B cell (primary cell): Measurements from ENCODE around the gene NEMP1. TPM values are rescaled to one million over a fixed set of nuclear protein-coding genes. Genes with fewer than 3 reads are reported as not detected.

Source experiments
- ATAC-seq: fragments of 200-7000 bp; cut with Tn5 transposase; one replicate; pipeline ENCODE4 v1.10.0; 2021; ENCODE audit warnings: low read depth, mild to moderate bottlenecking, moderate number of reproducible peaks, moderate library complexity
- CTCF ChIA-PET: fragments of 350-600 bp; sonication (Branson Sonifier 250); formaldehyde crosslinking; loops from one replicate; lab custom pipeline; 2021; ENCODE audit warnings: antibody characterized with exemption, inconsistent platforms; lab: Charles Lee
- POLR2A ChIA-PET: fragments of 350-600 bp; sonication (Branson Sonifier 250); formaldehyde crosslinking; loops from one replicate; lab custom pipeline; 2021; ENCODE audit warnings: antibody characterized with exemption; lab: Charles Lee
- DNase-seq: peaks from one replicate; pipeline ENCODE4 v3.0.0; 2013
- H2AFZ ChIP-seq: 2 replicates; pipeline ENCODE4 v1.6.1; 2012; ENCODE audit warnings: mild to moderate bottlenecking, low read depth, low read length; ENCODE audit not compliant: insufficient read depth, poor library complexity, severe bottlenecking
- H3K27ac ChIP-seq, 2 donors: 1 replicate in 1 of 2; 2 replicates in 1 of 2; pipeline ENCODE4 v1.5.1; 2012 to 2013; ENCODE audit warnings: low read length in 2 of 2, mild to moderate bottlenecking in 2 of 2, moderate library complexity in 1 of 2
- H3K27me3 ChIP-seq, 4 experiments: fragments of 200-600 bp in 1 of 4; sonication (generic) in 1 of 4; replicated peaks in 1 of 4; 1 replicate in 2 of 4; 2 replicates in 2 of 4; pipeline versions ENCODE4 v1.6.1 to v1.7.0; 2013 to 2016; ENCODE audit warnings: low read length in 3 of 4, mild to moderate bottlenecking in 2 of 4, mixed read lengths in 1 of 4, moderate library complexity in 1 of 4; ENCODE audit not compliant: insufficient read depth in 4 of 4, control insufficient read depth in 3 of 4; ENCODE audit errors: control extremely low read depth in 1 of 4
- H3K36me3 ChIP-seq, 2 experiments: replicated peaks in 1 of 2; 1 replicate in 1 of 2; 2 replicates in 1 of 2; pipeline versions ENCODE4 v1.6.1 to v1.7.1; 2013; ENCODE audit warnings: low read length in 1 of 2; ENCODE audit not compliant: insufficient read depth in 2 of 2, control insufficient read depth in 1 of 2; ENCODE audit errors: control extremely low read depth in 1 of 2, extremely low read depth in 1 of 2
- H3K4me1 ChIP-seq, 2 donors: fragments of 200-600 bp in 1 of 2; sonication (generic) in 1 of 2; 1 replicate in 1 of 2; 2 replicates in 1 of 2; pipeline versions ENCODE4 v1.5.1 to v1.6.1; 2013 to 2017; ENCODE audit warnings: low read length in 2 of 2; ENCODE audit not compliant: control insufficient read depth in 2 of 2, insufficient read depth in 2 of 2
- H3K4me2 ChIP-seq: replicated peaks from 2 replicates; pipeline ENCODE3; 2012; ENCODE audit warnings: mild to moderate bottlenecking, low read depth, low read length; ENCODE audit not compliant: poor library complexity, severe bottlenecking
- H3K4me3 ChIP-seq, 5 experiments: fragments of 200-600 bp in 1 of 5; sonication (generic) in 1 of 5; 1 replicate in 3 of 5; 2 replicates in 2 of 5; pipeline versions ENCODE4 v1.5.1 to v1.7.0; 2011 to 2016; ENCODE audit warnings: low read length in 4 of 5, mild to moderate bottlenecking in 4 of 5, low read depth in 2 of 5, control low read depth in 1 of 5, moderate library complexity in 1 of 5; ENCODE audit not compliant: insufficient read depth in 1 of 5; ENCODE audit errors: control extremely low read depth in 1 of 5, extremely low read depth in 1 of 5
- H3K79me2 ChIP-seq: fragments of 200-600 bp; sonication (generic); one replicate; pipeline ENCODE4 v1.6.0; 2016; ENCODE audit warnings: low read length; ENCODE audit not compliant: control insufficient read depth, insufficient read depth
- H3K9ac ChIP-seq: fragments of 200-600 bp; sonication (generic); 2 replicates; pipeline ENCODE4 v1.6.1; 2017; ENCODE audit warnings: mild to moderate bottlenecking, low read length, moderate library complexity
- H3K9me3 ChIP-seq, 3 donors: one replicate each; pipeline versions ENCODE4 v1.6.1 to v1.7.1; 2013; ENCODE audit warnings: low read length in 2 of 3; ENCODE audit not compliant: control insufficient read depth in 2 of 3, insufficient read depth in 1 of 3; ENCODE audit errors: control extremely low read depth in 1 of 3
- H4K20me1 ChIP-seq: 2 replicates; pipeline ENCODE4 v1.6.0; 2012; ENCODE audit warnings: mild to moderate bottlenecking, low read length; ENCODE audit not compliant: insufficient read depth, control insufficient read depth, poor library complexity, severe bottlenecking
- H3K27ac Mint-ChIP-seq: one replicate; pipeline ENCODE4 v1.8.0; 2021; ENCODE audit warnings: mixed read lengths
- H3K27me3 Mint-ChIP-seq: one replicate; pipeline ENCODE4 v1.8.0; 2021; ENCODE audit warnings: mixed read lengths
- H3K4me1 Mint-ChIP-seq: one replicate; pipeline ENCODE4 v1.8.0; 2021; ENCODE audit warnings: mixed read lengths
- H3K4me3 Mint-ChIP-seq: one replicate; pipeline ENCODE4 v1.8.0; 2021; ENCODE audit warnings: mixed read lengths
- H3K9me3 Mint-ChIP-seq: one replicate; pipeline ENCODE4 v1.8.0; 2022; ENCODE audit warnings: mixed read lengths; ENCODE audit not compliant: insufficient read depth
- EZH2 ChIP-seq: IDR thresholded peaks from 2 replicates; pipeline ENCODE4 v1.6.1; 2012; ENCODE audit warnings: borderline replicate concordance, low read depth, mild to moderate bottlenecking, moderate library complexity, low read length; ENCODE audit not compliant: insufficient read depth, poor library complexity, severe bottlenecking
- WGBS: methylation state at CpG from one replicate; pipeline ENCODE4 v1.1.5; 2013; ENCODE audit warnings: missing lambda C conversion rate; ENCODE audit not compliant: insufficient coverage; 5-methylcytosine and 5-hydroxymethylcytosine counted together
- intact Hi-C: fragments of 100-400 bp; cut with micrococcal nuclease; formaldehyde crosslinking; loops from one replicate; pipeline ENCODE4 v1.10.0; 2022
- polyA plus RNA-seq: library from polyadenylated mRNA; depleted of rRNA; stranded (reverse); fragments of >200 nt; gene quantifications from 2 replicates; pipeline ENCODE4 v1.2.3, GENCODE V29; 2012
- total RNA-seq, 2 donors: library from RNA; stranded (reverse); fragments of 120-200 nt in 1 of 2; gene quantifications; 1 replicate in 1 of 2; 2 replicates in 1 of 2; pipeline versions ENCODE4 v1.2.3 to v1.2.4, GENCODE V29; 2013 to 2022
- TF ChIP-seq, protein P1 (sequence below): fragments of 200-600 bp; IDR thresholded peaks from one replicate; pipeline ENCODE4 v1.8.0; 2022; ENCODE audit warnings: antibody characterized with exemption, mild to moderate bottlenecking

NEMP1 gene
- total and polyA plus RNA-seq, 2 donors (not counting 1 experiment from before 2014, with no cell fraction given) = 13.6 to 35.0 TPM

DNA sequence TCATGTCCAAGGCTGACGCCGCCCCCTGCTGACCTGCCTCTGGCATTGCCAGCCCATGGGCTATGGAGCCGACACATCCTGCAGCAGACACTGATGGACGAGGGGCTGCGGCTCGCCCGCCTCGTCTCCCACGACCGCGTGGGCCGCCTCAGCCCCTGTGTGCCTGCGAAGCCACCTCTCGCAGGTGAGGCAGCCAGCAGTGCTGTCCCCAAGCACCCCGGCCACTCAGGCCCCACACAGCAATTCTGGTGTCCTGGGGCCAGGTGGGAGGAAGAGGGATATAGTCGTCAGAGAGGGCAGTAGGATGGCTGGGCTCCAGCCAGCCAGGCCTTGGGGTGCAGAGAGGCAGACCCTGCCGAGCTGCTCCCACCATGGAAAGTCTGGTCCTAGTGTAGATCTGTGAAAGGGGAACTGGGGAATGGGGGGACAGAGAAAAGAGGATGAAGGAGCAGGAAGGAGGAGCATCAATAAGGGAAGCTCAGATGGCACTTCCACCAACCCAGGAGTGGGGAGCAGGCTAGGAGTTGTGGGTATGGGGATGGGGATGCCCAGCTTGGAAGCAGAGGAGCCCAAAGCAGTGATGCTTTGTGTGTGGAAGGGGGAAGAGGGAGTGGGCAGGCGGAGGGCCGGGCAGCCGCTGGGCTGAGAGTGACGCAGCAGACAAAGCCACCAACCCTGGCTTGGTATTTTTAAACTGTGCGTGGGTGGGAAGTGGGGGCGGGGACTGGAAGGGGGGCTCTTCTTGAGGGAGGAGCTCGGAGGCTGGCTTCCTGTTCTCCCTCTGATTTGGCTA is 15.0 kb upstream of the NEMP1 start:
- peak overlapping the region in 4 of 5 experiments; percentile 2 to 29 (median 22) for H3K4me3 ChIP-seq
- peaks cover 17% of the 10 kb centered on the region for H3K79me2 ChIP-seq
- peak overlapping the region; percentile 82 for H3K4me3 Mint-ChIP-seq
- H3K27ac ChIP-seq = peak overlapping the region; percentile 73 to 82
- H3K36me3 ChIP-seq = peaks cover 0 to 48% of the 10 kb centered on the region in 2 experiments
- peaks cover 22 to 35% of the 10 kb centered on the region in 2 donors for H3K4me1 ChIP-seq
- ATAC-seq (peak; percentile 53), DNase-seq (peak; percentile 79)
- POLR2A ChIA-PET = interaction anchor here (0.5 to 3.6 kb wide), 14 partner anchors 10 to 1118 kb away, joined by 3 to 56 read pairs (median 6); partner anchors contain the start of genes NEMP1 and STAT6
- 60% methylated on average over 22 of the region's 24 CpGs for WGBS
- no peaks in the 10 kb centered on the region for H3K27me3 Mint-ChIP-seq
- H3K9me3 Mint-ChIP-seq = no peaks in the 10 kb centered on the region
- no peaks in the 10 kb centered on the region for H3K27me3 ChIP-seq
- peak overlapping the region; percentile 43 for H3K9ac ChIP-seq
- CTCF ChIA-PET = interaction anchor here (0.5 to 18.5 kb wide), 9 partner anchors 13 to 1046 kb away, joined by 3 to 406 read pairs (median 4); partner anchors contain the start of genes NEMP1 and STAT6
- no peaks in the 10 kb centered on the region for H3K9me3 ChIP-seq
- peaks cover 22% of the 10 kb centered on the region for H4K20me1 ChIP-seq
- intact Hi-C loops = loop anchor here (1.0 to 2.0 kb wide), 3 partner anchors 15 to 24 kb away; partner anchors contain the start of gene NEMP1
- no peak for TF ChIP-seq EZH2
- TF ChIP-seq, protein P1, sequence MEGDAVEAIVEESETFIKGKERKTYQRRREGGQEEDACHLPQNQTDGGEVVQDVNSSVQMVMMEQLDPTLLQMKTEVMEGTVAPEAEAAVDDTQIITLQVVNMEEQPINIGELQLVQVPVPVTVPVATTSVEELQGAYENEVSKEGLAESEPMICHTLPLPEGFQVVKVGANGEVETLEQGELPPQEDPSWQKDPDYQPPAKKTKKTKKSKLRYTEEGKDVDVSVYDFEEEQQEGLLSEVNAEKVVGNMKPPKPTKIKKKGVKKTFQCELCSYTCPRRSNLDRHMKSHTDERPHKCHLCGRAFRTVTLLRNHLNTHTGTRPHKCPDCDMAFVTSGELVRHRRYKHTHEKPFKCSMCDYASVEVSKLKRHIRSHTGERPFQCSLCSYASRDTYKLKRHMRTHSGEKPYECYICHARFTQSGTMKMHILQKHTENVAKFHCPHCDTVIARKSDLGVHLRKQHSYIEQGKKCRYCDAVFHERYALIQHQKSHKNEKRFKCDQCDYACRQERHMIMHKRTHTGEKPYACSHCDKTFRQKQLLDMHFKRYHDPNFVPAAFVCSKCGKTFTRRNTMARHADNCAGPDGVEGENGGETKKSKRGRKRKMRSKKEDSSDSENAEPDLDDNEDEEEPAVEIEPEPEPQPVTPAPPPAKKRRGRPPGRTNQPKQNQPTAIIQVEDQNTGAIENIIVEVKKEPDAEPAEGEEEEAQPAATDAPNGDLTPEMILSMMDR = peak; percentile 46
- H3K27ac Mint-ChIP-seq = peak overlapping the region; percentile 95
- peak overlapping the region; percentile 82 for H3K4me2 ChIP-seq
- H3K4me1 Mint-ChIP-seq = peaks cover 65% of the 10 kb centered on the region
- peak overlapping the region; percentile 46 for H2AFZ ChIP-seq
